HG03469 (cell line): ENCODE measurements around the gene LTV1.
"Not testable (repeated sequence)": the region's sequence is repeated elsewhere in the genome, so short reads cannot be mapped to it uniquely, and the experiment has no call there.

Experiments used
- ATAC-seq: cut with Tn5 transposase; IDR thresholded peaks from one replicate; pipeline ENCODE4 v1.9.1; 2021; ENCODE audit warnings: mild to moderate bottlenecking, moderate library complexity, moderate number of reproducible peaks; ENCODE audit not compliant: unreplicated experiment

Gene LTV1

DNA sequence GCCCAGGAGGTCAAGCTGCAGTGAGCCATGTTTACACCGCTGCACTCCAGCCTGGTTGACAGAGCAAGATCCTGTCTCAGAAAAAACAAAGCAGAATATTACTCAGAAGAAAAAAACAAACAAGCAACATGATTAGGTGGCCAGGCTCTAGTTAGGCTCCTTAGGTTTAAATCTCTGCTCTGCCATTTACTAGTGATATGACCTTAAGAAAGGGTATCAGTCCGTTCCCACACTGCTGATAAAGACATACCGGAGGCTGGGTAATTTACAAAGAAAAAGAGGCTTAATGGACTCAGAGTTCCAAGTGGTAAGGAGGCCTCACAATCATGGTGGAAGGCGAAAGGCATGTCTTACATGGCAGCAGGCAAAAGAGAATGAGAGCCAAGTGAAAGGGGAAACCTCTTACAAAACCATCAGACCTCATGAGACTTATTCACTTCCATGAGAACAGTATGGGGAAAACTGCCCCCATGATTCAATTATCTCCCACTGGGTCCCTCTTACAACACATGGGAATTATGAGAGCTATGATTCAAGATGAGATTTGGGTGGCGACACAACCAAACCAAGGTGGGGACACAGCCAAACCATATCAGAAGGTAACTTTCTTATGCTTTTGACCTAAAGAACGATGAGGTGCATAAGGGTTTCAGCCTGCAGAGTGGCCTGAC, 2.4 kb upstream of the LTV1 start:
- no peak for ATAC-seq

DNA sequence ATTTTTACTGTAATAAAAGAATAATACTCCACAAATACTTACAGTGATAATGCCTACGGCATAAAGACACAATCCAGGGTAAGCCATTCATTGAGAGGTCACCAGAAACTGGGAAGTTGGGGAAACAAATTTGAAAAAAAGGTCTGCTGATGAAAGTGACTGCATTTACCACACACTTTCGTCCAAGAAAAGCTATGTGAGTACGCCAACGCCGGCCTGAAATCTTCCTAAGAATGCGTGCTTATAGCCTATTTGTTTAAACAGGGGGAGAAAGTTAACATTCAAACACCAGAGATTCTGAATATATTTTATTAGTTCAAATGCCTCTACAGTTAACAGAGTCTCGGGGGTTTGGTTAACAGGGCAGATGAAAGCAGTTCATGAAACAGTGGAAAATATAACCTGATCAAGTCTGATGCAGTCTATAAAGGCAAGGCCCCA, 657 bp upstream of the LTV1 start:
- no peak for ATAC-seq

DNA sequence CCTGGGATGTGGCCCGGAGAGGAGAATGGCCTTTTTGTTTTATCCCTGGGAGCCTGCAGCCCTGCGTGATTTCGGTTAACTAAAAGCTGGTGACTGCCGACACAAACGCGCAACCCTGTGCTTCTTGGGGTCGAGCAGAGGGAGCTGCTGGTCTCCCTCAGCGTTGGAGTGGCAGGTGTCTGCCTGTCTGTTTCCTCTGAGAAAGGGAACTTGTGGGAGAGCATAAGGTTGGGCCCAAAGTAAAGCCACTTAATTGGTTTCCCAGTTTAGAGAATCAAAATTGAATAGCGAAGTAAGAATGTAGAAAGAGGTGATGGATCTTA, 500 bp downstream of the LTV1 start:
- no peak for ATAC-seq

DNA sequence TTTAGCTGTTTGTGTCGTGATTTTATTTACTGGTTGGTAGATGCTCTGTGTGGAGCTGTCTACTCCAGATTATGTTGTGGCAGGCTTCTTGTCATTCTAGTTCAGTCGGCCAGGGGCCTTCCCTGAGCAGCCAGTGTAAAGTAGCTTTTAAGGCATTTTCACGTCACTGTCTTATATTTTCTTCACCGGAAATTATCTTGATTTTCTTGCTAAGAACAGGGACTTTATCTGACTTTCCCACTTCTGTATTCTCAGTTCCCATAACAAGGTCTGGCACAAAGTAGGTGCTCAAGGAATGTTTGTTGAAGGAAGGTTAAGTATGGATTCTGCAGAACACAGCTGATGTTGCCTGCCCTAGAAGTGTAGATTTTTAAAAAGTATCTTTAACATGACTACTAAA, 868 bp downstream of the LTV1 start:
- no peak for ATAC-seq

DNA sequence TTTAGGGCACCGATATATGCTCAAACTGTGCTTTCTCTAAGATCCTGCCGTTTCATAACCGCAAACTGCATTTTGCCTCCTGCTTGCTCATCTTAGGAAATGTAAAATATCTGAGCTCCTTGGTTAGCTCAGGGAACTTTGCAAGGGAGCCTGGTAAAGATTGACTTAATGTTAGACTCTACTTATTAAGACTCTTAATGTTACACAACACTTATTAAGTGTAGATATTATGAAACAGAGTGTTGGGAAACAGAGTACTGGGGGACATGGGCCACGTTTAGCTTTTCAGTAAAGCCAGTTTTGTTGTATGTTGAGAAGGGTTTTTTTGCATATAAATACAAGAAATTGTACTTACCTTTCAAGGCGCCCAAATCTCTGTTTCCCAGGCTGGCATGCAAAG, 1.9 kb downstream of the LTV1 start:
- ATAC-seq, result no peak

DNA sequence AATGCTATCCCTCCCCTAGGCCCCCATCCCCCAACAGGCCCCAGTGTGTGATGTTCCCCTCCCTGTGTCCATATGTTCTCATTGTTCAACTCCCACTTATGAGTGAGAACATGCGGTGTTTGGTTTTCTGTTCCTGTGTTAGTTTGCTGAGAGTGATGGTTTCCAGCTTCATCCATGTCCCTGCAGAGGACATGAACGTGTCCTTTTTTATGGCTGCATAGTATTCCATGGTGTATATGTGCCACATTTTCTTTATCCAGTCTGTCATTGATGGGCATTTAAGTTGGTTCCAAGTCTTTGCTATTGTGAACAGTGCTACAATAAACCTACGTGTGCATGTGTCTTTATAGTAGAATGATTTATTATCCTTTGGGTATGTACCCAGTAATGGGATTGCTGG, 8.6 kb downstream of the LTV1 start:
- ATAC-seq, result not testable (repeated sequence)

DNA sequence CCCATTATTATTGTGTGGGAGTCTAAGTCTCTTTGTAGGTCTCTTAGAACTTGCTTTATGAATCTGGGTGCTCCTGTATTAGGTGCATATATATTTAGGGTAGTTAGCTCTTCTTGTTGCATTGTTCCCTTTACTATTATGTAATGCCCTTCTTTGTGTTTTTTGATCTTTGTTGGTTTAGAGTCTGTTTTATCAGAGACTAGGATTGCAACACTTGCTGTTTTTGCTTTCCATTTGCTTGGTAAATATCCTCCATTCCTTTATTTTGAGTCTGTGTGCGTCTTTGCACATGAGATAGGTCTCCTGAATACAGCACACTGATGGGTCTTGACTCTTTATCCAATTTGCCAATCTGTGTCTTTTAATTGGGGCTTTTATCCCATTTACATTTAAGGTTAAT, 11.9 kb downstream of the LTV1 start:
- ATAC-seq, result not testable (repeated sequence)

DNA sequence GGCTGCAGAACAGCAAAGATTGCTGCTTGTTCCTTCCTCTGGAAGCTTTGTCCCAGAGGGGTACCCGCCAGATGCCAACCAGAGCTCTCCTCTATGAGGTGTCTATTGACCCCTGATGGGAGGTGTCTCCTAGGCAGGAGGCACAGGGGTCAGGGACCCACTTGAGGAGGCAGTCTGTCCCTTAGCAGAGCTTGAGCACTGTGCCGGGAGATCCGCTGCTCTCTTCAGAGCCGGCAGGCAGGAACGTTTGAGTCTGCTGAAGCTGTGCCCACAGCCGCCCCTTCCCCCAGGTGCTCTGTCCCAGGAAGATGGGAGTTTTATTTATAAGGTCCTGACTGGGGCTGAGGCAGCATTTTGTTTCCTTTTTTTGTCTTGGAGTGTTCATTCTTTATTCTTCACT, 13.6 kb downstream of the LTV1 start:
- ATAC-seq, result not testable (repeated sequence)

DNA sequence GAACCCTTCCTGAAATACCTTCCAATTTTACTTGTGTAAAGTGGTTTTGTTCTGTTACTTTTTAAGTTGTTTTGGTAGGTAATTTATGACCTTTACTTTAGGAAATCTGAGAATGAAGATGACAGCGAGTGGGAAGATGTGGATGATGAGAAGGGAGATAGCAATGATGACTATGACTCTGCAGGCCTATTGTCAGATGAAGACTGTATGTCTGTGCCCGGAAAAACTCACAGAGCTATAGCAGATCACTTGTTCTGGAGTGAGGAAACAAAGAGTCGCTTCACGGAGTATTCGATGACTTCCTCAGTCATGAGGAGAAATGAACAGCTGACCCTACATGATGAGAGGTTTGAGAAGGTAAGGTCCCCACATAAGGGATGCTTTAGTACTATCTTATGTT, 14.5 kb downstream of the LTV1 start:
- no peak for ATAC-seq

DNA sequence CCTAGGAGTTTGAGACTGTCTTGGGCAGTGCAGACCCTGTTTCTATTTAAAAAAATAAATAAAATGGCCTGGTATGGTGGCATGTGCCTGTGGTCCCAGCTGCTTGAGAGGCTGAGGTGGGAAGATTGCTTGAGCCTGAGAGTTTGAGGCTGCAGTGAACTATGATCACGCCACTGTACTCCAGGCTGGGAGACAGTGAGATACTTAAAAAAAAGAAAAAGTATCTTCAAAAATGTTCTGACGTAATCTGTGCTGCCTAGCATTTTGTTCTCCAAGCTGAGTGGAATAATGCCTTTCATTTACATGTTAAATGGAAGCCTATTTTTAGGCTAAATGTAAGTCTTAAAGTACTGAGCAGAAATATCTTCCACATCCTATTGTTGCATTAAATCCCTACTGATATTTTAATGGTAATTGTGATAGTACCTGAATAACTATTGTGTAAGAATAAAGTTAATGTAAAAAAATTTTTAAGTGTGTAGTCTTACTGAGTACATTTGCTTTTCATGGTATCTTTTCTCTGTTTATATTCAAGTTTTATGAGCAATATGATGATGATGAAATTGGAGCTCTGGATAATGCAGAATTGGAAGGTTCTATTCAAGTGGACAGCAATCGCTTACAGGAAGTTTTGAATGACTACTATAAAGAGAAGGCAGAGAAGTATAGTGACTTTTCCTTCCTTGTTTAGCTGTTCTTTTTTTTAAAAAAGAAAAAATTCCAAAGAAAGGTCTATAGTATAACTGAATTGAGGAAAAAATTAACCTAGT, 16.9 kb downstream of the LTV1 start:
- no peak for ATAC-seq

DNA sequence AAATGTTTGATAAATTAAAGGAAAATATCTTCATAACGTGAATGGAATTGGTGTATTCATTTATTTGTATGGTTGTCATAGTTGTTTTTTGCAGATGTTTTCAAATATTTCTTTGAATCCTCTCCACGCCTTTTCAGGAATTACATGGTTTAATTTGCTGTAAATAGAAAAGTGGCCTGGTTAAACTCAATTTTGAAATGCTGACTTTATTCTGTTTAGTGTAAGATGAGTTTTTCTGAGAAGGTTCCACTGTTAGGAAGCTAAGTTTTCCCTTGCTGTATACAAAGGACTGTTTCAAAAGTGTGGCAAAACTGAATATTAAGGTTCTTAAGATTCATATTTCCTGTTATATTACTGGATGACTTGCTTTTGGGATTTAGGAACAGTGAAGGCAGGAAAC, 20.6 kb downstream of the LTV1 start:
- ATAC-seq, result no peak

DNA sequence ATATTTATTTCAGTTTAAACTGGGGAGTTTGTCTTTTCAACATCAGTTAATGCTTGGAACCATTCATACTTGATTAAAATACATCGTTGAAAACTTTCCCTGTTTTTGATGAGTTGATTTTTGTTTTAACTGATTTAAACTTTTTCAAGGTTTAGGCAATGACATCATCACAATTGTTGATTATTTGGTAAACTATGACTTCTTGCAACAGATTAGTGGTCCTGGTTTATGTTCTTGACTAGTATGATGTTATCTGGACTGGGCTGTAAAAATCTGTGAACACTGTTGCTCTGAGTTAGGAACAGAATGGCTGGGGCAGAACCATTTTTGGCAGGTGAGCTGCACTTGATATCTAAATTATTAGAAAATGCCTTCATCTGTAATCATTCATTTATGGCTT, 21.1 kb downstream of the LTV1 start, which contains the start of gene ZC2HC1B:
ZC2HC1B (plus strand) TSS at position 241 of the 400 bp plus-strand sequence; CDS start at position 307, 66 bp downstream.
- no peak for ATAC-seq

DNA sequence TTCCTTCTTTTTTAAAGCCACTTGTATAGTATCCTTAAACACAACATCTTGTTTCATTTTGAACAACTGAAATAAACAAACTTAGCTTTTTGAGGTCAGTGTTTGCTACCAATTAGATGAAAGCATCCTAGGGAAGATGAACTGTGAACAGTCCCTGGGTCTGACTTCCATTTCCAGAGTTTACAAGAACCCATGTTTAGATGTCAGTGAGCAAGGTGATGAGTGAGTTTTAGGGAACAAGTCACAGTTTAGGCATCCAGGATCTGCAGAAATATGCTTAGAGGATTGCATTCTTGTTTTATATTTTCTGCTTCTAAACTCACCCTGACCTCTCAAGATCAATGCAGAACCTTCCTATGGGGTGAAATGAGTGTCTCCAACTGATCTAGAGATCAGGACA, 24.1 kb downstream of the LTV1 start:
- ATAC-seq, result no peak

DNA sequence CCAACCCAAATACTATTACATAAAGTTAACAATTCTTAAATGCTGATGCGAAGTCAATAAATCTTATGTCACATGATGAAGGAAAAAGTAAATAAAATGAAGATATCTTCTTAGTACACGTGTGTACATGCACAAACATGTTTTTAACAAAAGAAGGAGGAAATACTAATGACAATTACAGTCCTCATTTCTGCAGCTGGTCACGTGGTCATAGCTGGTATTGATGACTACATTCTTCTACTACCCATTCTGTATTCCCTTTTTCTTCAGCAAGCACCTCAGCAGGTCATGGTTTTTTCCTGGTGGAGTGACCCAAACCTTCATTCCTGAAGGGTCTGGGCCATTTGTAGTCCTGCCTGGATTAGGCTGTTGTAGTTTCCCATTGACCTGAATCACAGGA, 25.7 kb downstream of the LTV1 start:
- ATAC-seq, result not testable (repeated sequence)

DNA sequence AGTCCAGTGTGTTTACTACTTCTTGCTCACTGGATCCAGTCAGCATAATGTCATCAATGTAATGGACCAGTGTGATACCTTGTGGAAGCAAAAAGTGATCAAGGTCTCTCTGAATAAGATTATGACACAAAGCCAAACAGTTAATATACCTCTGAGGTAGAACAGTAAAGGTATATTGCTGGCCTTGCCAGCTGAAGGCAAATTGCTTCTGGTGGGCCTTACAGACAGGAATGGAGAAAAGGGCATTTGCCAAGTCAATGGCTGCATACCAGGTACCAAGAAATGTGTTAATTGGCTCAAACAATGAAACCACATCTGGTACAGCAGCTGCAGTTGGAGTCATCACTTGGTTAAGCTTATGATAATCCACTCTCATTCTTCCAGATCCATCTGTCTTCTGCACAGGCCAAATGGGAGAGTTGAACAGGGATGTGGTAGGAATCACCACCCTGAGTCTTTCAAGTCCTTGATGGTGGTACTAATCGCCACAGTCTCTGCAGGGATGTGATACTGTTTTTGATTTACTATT, 28.1 kb downstream of the LTV1 start:
- not testable (repeated sequence) for ATAC-seq

DNA sequence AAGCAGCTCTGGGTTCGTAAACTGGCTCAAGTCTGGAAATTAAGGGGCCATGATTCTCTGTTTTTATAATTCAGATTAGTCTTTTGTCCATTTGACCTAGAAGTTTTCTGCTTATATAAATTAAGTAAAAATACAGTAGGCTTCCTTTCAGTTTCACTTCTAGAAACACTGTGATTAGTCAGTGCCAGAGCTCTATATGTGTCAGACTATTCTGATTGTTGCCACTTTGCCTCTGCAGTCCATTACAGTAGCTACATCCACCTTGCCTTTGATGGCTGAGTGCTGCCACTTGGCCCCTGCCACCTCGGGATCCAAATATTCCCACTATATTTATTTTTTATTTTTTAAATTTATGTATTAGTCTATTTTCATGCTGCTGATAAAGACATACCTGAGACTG, 29.1 kb downstream of the LTV1 start:
- peak; percentile 98 for ATAC-seq

DNA sequence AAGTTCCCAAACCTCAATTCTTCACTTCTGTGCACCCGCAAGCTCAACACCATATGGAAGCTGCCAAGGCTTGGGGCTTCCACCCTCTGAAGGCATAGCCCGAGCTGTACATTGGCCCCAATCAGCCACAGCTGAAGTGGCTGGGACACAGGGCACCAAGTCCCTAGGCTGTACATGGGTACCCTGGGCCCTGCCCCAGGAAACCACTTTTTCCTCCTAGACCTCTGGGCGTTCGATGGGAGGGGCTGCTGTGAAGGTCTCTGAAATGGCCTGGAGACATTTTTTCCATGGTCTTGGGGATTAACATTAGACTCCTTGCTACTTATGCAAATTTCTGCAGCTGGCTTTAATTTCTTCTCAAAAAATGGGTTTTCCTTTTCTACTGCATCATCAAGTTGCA, 30.5 kb downstream of the LTV1 start:
- not testable (repeated sequence) for ATAC-seq

DNA sequence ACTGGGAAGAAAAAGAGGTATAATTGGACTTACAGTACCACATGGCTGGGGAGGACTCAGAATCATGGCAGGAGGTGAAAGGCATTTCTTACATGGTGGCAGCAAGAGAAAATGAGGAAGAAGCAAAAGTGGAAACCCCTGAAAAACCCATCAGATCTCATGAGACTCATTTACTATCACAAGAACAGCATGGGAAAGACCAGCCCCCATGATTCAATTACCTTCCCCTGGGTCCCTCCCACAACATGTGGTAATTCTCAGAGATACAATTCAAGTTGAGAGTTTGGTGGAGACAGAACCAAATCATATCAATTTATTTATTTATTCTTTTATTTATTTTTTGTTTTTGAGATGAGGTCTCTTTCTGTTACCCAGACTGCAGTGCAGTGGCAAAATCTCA, 31.4 kb downstream of the LTV1 start:
- ATAC-seq, result not testable (repeated sequence)

DNA sequence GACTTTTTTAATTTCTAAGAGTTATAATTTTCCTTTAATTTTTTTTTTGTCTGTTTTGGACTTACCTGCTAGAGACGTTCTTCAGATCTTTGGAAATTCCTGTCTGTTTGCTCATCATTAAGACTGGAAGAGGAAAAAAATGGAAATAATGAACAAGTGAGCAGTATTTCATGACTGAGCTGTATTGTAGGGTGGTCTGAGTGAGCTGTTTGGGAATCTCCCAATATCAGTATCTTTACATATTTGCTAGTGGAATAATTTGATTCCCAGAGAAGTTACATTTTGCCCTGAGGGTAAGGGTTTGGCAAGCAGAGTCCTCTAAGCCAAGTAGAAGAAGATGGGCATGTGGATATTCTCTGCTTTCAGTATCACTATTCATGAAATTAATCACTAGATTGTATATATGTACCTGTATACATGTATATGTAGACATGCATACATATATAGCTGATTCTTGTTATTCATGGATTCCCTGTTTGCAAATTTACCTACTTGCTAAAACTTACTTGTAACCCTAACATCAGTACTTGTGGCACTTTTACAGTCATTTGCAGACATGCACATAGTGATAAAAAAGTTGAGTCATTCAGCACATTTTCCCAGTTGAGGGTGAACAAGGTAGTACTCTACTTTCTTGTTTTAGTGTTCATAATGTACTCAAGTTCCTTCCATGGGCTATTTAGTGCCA, 34.6 kb downstream of the LTV1 start:
- ATAC-seq, result no peak

DNA sequence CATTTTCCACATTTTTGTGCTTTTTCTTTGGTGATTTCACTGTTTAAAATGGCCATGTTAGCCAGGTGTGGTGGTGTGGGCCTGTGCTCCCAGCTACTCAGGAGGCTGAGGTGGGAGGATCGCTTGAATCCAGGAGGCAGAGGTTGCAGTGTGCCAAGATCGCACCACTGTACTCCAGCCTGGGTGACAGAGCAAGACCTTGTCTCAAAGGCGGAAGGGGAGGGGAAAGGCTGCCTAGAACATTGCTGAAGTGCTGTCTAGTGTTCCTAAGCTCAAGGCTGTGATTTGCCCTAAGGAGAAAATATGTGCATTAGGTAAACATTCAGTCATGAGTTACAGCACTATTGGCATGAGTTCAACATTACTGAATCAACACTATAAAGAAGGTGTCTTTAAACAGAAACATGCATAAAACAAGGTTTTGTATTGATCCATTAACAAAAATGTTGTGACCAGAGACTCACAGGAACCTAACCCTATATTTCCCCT, 35.2 kb downstream of the LTV1 start:
- no peak for ATAC-seq

DNA sequence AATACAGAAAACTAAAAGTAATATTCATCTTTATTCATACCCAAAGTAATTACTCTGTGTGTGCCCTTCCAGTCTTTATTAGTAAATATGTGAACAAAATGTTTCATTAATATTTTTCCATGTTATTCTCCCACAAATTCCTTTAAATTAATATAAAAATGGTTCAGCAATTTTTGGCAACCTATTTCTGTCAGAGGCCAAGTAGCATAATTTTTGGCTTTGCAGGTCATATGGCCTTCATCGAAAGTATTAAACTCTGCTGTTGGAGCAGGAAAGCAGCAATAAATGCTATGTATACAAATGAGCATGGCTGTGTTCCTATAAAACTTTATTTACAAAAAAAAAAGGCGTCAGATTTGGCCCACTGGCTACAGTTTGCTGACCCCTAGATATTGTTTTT, 37.3 kb downstream of the LTV1 start:
- ATAC-seq, result no peak
